ENCODE data around the gene EPX. TPM values are rescaled to one million over a fixed set of nuclear protein-coding genes. Genes with fewer than 3 reads are reported as not detected.
A peak's percentile ranks its signal among the peaks of the same experiment; 100 is the strongest.

EPX gene
- total and polyA plus RNA-seq, 3 experiments from 2014 or later = not detected

GRCh38 chr17:58249270-58250133 lies 57.0 kb downstream of the EPX start:
- Mint-ChIP-seq H3K27me3 (peaks cover 5 to 23% of the 10 kb centered on the region in 2 donors), H3K36me3 (no peaks in the 10 kb centered on the region), H3K4me3 (peak overlapping the region; percentile 38 to 91 (median 80)), H3K9me3 (no peaks in the 10 kb centered on the region), H3K27ac (peak overlapping the region in 1 of 8 donors; percentile 69), H3K4me1 (peaks cover 8 to 27% (median 12%) of the 10 kb centered on the region in 3 donors)
- Histone ChIP-seq H3K27ac (ENCODE audit: low read depth, low read length) (no peak overlapping the region), H3K36me3 (ENCODE audit: insufficient read depth, low read length) (no peaks in the 10 kb centered on the region), H3K9me3 (ENCODE audit: low read length) (no peaks in the 10 kb centered on the region), H3K4me1 (ENCODE audit: insufficient read depth, low read length) (peaks cover 10% of the 10 kb centered on the region), H3K4me3 (ENCODE audit: low read length) (peak overlapping the region; percentile 55), H3K27me3 (ENCODE audit: insufficient read depth, low read length, poor library complexity, severe bottlenecking) (no peaks in the 10 kb centered on the region)
- peak; percentile 64 to 77 (median 69) for DNase-seq
- ChIA-PET CTCF (interaction anchor here (0.5 to 3.3 kb wide), 28 partner anchors 8 to 929 kb away, joined by 3 to 11 read pairs (median 4); partner anchors contain the start of genes HSF5, LPO and MKS1), POLR2A (interaction anchor here (0.6 to 0.7 kb wide), 2 partner anchors 240 to 408 kb away, joined by 3 to 7 read pairs; no protein-coding TSS in a partner anchor)

DNA sequence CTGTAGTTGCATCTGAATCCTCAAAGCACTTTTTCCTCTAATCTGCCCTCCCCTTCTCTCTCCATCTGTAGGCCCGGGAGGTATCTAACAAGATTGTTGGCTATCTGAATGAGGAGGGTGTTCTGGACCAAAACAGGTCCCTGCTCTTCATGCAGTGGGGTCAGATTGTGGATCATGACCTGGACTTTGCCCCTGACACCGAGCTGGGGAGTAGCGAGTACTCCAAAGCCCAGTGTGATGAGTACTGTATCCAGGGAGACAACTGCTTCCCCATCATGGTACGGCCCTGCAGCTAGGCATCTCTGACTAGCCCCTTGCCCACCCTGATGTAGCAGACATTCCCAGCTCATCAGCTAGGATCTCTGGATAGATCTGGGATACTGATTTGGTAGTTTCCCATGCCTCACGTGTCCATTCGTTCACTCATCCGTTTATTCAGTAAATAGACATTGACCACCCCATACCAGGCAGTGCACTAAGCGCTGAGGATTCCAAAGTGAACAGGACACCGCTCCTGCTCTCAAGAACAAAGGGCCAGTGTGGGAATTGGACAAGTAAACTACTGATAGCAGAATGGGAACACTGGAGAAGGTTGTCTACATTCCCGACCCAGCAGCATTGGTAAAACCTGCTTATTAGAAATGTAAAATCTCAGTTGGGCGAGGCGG lies 58.0 kb downstream of the EPX start:
- Mint-ChIP-seq H3K27ac (no peak overlapping the region), H3K4me3 (peak overlapping the region in 6 of 7 donors; percentile 38 to 86 (median 62)), H3K36me3 (no peaks in the 10 kb centered on the region), H3K4me1 (peaks cover 8 to 30% (median 12%) of the 10 kb centered on the region in 3 donors), H3K9me3 (no peaks in the 10 kb centered on the region), H3K27me3 (peaks cover 6 to 20% of the 10 kb centered on the region in 2 donors)
- CTCF ChIA-PET = interaction anchor here (0.5 to 3.3 kb wide), 25 partner anchors 7 to 928 kb away, joined by 3 to 11 read pairs (median 4); partner anchors contain the start of genes HSF5, LPO and MKS1
- Histone ChIP-seq H3K27ac (ENCODE audit: low read depth, low read length) (no peak overlapping the region), H3K4me3 (ENCODE audit: low read length) (no peak overlapping the region), H3K9me3 (ENCODE audit: low read length) (no peaks in the 10 kb centered on the region), H3K27me3 (ENCODE audit: insufficient read depth, low read length, poor library complexity, severe bottlenecking) (no peaks in the 10 kb centered on the region), H3K36me3 (ENCODE audit: insufficient read depth, low read length) (no peaks in the 10 kb centered on the region), H3K4me1 (ENCODE audit: insufficient read depth, low read length) (peaks cover 10% of the 10 kb centered on the region)
- no peak for DNase-seq
- POLR2A ChIA-PET = no interaction called here

DNA sequence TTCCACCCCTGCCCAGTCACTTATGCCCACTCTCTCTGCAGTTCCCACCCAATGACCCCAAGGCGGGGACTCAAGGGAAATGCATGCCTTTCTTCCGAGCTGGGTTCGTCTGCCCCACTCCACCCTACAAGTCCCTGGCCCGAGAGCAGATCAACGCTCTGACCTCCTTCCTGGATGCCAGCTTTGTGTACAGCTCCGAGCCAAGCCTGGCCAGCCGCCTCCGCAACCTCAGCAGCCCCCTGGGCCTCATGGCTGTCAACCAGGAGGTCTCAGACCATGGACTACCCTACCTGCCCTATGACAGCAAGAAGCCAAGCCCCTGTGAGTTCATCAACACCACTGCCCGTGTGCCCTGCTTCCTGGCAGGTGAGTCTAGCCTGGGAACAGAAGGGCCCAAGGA lies 59.6 kb downstream of the EPX start:
- peaks cover 6 to 18% of the 10 kb centered on the region in 2 donors for H3K27me3 Mint-ChIP-seq
- Histone ChIP-seq H3K4me1 (ENCODE audit: insufficient read depth, low read length) (peaks cover 10% of the 10 kb centered on the region), H3K9me3 (ENCODE audit: low read length) (no peaks in the 10 kb centered on the region), H3K27me3 (ENCODE audit: insufficient read depth, low read length, poor library complexity, severe bottlenecking) (no peaks in the 10 kb centered on the region), H3K4me3 (ENCODE audit: low read length) (no peak overlapping the region), H3K36me3 (ENCODE audit: insufficient read depth, low read length) (no peaks in the 10 kb centered on the region), H3K27ac (ENCODE audit: low read depth, low read length) (no peak overlapping the region)
- H3K36me3 Mint-ChIP-seq = no peaks in the 10 kb centered on the region
- no peak overlapping the region for H3K4me3 Mint-ChIP-seq
- DNase-seq = no peak
- ChIA-PET POLR2A (no interaction called here), CTCF (no interaction called here)
- peaks cover 8 to 30% (median 12%) of the 10 kb centered on the region in 3 donors for H3K4me1 Mint-ChIP-seq
- no peak overlapping the region for H3K27ac Mint-ChIP-seq
- no peaks in the 10 kb centered on the region for H3K9me3 Mint-ChIP-seq

DNA sequence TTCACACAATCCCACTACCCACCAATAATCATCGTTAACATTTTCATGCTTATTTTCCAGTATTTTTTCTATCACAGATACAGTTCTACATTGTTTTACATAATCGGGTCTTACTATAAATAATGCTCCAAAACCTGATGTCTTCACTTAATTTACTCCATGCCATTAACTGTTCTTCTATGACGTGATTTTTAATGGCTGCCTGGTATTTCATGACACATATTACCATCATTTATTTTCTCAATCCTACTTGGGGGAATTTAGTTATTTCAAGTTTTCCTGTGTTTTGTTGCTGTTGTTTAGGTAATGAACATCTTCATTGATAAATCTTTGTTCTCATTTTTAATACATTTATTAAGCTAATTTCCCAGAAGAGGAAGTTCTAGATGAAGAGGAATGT lies 60.6 kb downstream of the EPX start:
- ChIA-PET POLR2A (no interaction called here), CTCF (no interaction called here)
- peaks cover 4 to 23% (median 6%) of the 10 kb centered on the region in 3 donors for H3K4me1 Mint-ChIP-seq
- no peak overlapping the region for H3K27ac Mint-ChIP-seq
- Histone ChIP-seq H3K36me3 (ENCODE audit: insufficient read depth, low read length) (no peaks in the 10 kb centered on the region), H3K4me1 (ENCODE audit: insufficient read depth, low read length) (peaks cover 10% of the 10 kb centered on the region), H3K27ac (ENCODE audit: low read depth, low read length) (no peak overlapping the region), H3K27me3 (ENCODE audit: insufficient read depth, low read length, poor library complexity, severe bottlenecking) (no peaks in the 10 kb centered on the region), H3K4me3 (ENCODE audit: low read length) (no peak overlapping the region), H3K9me3 (ENCODE audit: low read length) (no peaks in the 10 kb centered on the region)
- H3K9me3 Mint-ChIP-seq = no peaks in the 10 kb centered on the region
- no peaks in the 10 kb centered on the region for H3K36me3 Mint-ChIP-seq
- H3K4me3 Mint-ChIP-seq = no peak overlapping the region
- DNase-seq = no peak
- peaks cover 9 to 23% of the 10 kb centered on the region in 2 donors for H3K27me3 Mint-ChIP-seq

Other genes starting within 250 kb of the EPX start
- under 1 TPM; 0.33 to 0.73 TPM for gene CUEDC1, start 237.3 kb upstream of the EPX start, total RNA-seq
- gene CUEDC1, start 237.3 kb upstream of the EPX start, polyA plus RNA-seq = not detected
- gene VEZF1, start 204.5 kb upstream of the EPX start, total RNA-seq = 10 to 100 TPM; 29.1 to 29.5 TPM
- 50.8 TPM for gene VEZF1, start 204.5 kb upstream of the EPX start, polyA plus RNA-seq
- 100 to 1,000 TPM; 469 to 492 TPM for gene SRSF1, start 185.5 kb upstream of the EPX start, total RNA-seq
- gene SRSF1, start 185.5 kb upstream of the EPX start, polyA plus RNA-seq = 50.6 TPM
- 10 to 100 TPM; 40.3 to 41.0 TPM for gene DYNLL2, start 109.3 kb upstream of the EPX start, total RNA-seq
- 1.4 TPM for gene DYNLL2, start 109.3 kb upstream of the EPX start, polyA plus RNA-seq
- gene OR4D1, start 44.3 kb upstream of the EPX start, total RNA-seq = under 1 TPM; 0.26 to 0.29 TPM
- gene OR4D1, start 44.3 kb upstream of the EPX start, polyA plus RNA-seq = 1.7 TPM
- not detected for gene OR4D2, start 25.7 kb upstream of the EPX start, total RNA-seq
- not detected for gene OR4D2, start 25.7 kb upstream of the EPX start, polyA plus RNA-seq
- gene MKS1, start 26.5 kb downstream of the EPX start, total RNA-seq = 10 to 100 TPM; 26.2 to 33.9 TPM
- 10.7 TPM for gene MKS1, start 26.5 kb downstream of the EPX start, polyA plus RNA-seq
- not detected for gene LPO, start 45.9 kb downstream of the EPX start, total RNA-seq
- not detected for gene LPO, start 45.9 kb downstream of the EPX start, polyA plus RNA-seq
- not detected for gene MPO, start 88.2 kb downstream of the EPX start, total RNA-seq
- gene MPO, start 88.2 kb downstream of the EPX start, polyA plus RNA-seq = not detected
- gene TSPOAP1, start 136.1 kb downstream of the EPX start, total RNA-seq = 10 to 100 TPM; 14.4 to 15.0 TPM
- gene TSPOAP1, start 136.1 kb downstream of the EPX start, polyA plus RNA-seq = 4.0 TPM
- gene SUPT4H1, start 159.5 kb downstream of the EPX start, total RNA-seq = 100 to 1,000 TPM; 145 to 149 TPM
- 97.5 TPM for gene SUPT4H1, start 159.5 kb downstream of the EPX start, polyA plus RNA-seq
- 1 to 10 TPM in 1 of 2 experiments, under 1 TPM in 1; 0.47 to 1.2 TPM for gene RNF43, start 224.8 kb downstream of the EPX start, total RNA-seq
- 1.4 TPM for gene RNF43, start 224.8 kb downstream of the EPX start, polyA plus RNA-seq